Right cardiac atrium (tissue), 5 donors: ENCODE results near the gene TRPV3. TPM values are rescaled to one million over a fixed set of nuclear protein-coding genes. Genes with fewer than 3 reads are reported as not detected.

Experiments used
- ATAC-seq, 2 donors: fragments of 200-7000 bp; cut with Tn5 transposase; one replicate each; pipeline versions ENCODE4 v1.8.0 to v1.9.1; 2020; ENCODE audit warnings: moderate library complexity in 2 of 2, mild to moderate bottlenecking in 1 of 2
- DNase-seq, 3 donors: peaks; one replicate each; pipeline ENCODE4 v3.0.0-alpha.2; 2020
- H3K27ac ChIP-seq: one replicate; pipeline ENCODE4 v1.5.1; 2013; ENCODE audit warnings: mild to moderate bottlenecking, low read length, control low read depth, moderate library complexity
- H3K27me3 ChIP-seq: one replicate; pipeline ENCODE4 v1.6.1; 2013; ENCODE audit not compliant: control insufficient read depth, insufficient read depth
- H3K4me1 ChIP-seq: one replicate; pipeline ENCODE4 v1.6.1; 2013; ENCODE audit warnings: low read length; ENCODE audit not compliant: control insufficient read depth, insufficient read depth
- H3K4me3 ChIP-seq: one replicate; pipeline ENCODE4 v1.5.1; 2013; ENCODE audit warnings: low read length, control low read depth
- H3K9me3 ChIP-seq: one replicate; pipeline ENCODE4 v1.6.1; 2013; ENCODE audit warnings: low read length; ENCODE audit not compliant: control insufficient read depth
- WGBS: extraction: QIAGEN DNeasy Blood & Tissue Kit; methylation state at CpG from one replicate; pipeline ENCODE4 v1.1.7; 2013; 5-methylcytosine and 5-hydroxymethylcytosine counted together
- intact Hi-C, 4 donors: fragments of 100-400 bp; cut with DNase I; formaldehyde crosslinking; loops; one replicate each; pipeline versions ENCODE4 v1.11.0 to v1.14.0; 2022 to 2023
- polyA plus RNA-seq: library from polyadenylated mRNA; stranded (reverse); fragments of 200-250 nt; gene quantifications from one replicate; pipeline ENCODE4 v1.2.3, GENCODE V29; 2013
- total RNA-seq, 4 donors: library from RNA; stranded (reverse); fragmentation: NEBNext Ultra II Directional; extraction: Animal tissue kit (Norgen Biotek cat#: 25700); gene quantifications; one replicate each; pipeline ENCODE4 v1.2.1, GENCODE V29; 2021
- donor health status: healthy with polysubstance abuse.
- donor health status: DM: no; HTN: yes; CAD: no.
- donor health status: DM: no; HTN: no; CAD: no.
- donor health status: DM: no; HTN: yes; CAD: no; lungs with severe emphysema.
- donor health status: DM: yes; HTN: yes; CAD: no.

Gene TRPV3
- total and polyA plus RNA-seq, 5 donors, result 1.6 to 3.3 (median 2.7) TPM

- Histone ChIP-seq H3K4me1 (no peaks in the 10 kb centered on the region), H3K27ac (no peak overlapping the region), H3K4me3 (no peak overlapping the region), H3K9me3 (no peaks in the 10 kb centered on the region), H3K27me3 (no peaks in the 10 kb centered on the region)
- WGBS, result 90% methylated on average over 19 of the region's 19 CpGs
- intact Hi-C loops, result no loop called here
- DNase-seq (no peak), ATAC-seq (no peak)
Measured at GRCh38 chr17:3556239-3556915, 1.2 kb downstream of the TRPV3 start.

GRCh38 chr17:3555189-3555796 is 2.3 kb downstream of the TRPV3 start:
- DNase-seq, result no peak
- Histone ChIP-seq H3K27ac (no peak overlapping the region), H3K4me3 (no peak overlapping the region), H3K4me1 (no peaks in the 10 kb centered on the region), H3K27me3 (no peaks in the 10 kb centered on the region), H3K9me3 (no peaks in the 10 kb centered on the region)
- WGBS, result 84% methylated on average over 10 of the region's 10 CpGs
- intact Hi-C loops, result no loop called here
- ATAC-seq, result no peak

DNA sequence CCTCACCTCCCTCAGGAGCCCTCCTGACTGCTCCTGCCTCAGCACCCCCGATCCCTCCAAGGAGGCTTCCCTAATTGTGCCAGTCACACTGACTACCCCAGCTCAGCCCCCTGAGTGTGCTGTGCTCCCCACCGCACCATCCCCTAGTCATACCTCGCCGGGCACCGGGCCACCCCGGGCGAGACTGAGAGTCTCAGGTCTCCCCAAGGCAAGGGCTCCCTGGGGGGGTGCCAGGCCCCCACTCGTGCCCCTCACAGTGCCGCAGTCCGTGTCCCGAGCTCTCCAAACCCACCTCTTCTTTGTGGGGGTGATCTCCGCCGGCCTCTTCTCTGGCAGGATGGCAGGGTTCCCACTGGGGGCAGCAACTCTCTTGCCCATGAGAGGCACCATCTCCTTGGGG is 3.2 kb downstream of the TRPV3 start:
- no peaks in the 10 kb centered on the region for H3K27me3 ChIP-seq
- H3K27ac ChIP-seq, result no peak overlapping the region
- intact Hi-C loops, result no loop called here
- DNase-seq (no peak), ATAC-seq (no peak)
- H3K4me3 ChIP-seq, result no peak overlapping the region
- H3K4me1 ChIP-seq, result no peaks in the 10 kb centered on the region
- no peaks in the 10 kb centered on the region for H3K9me3 ChIP-seq
- WGBS, result 92% methylated on average over 13 of the region's 13 CpGs

- no peak overlapping the region for H3K27ac ChIP-seq
- WGBS, result 76% methylated on average over 21 of the region's 21 CpGs
- no peaks in the 10 kb centered on the region for H3K4me1 ChIP-seq
- no peaks in the 10 kb centered on the region for H3K9me3 ChIP-seq
- intact Hi-C loops, result no loop called here
- H3K27me3 ChIP-seq, result no peaks in the 10 kb centered on the region
- H3K4me3 ChIP-seq, result no peak overlapping the region
- peak in 1 of 3 donors; percentile 76 for DNase-seq
- no peak for ATAC-seq
Measured at GRCh38 chr17:3553419-3554401, 3.9 kb downstream of the TRPV3 start.

DNA sequence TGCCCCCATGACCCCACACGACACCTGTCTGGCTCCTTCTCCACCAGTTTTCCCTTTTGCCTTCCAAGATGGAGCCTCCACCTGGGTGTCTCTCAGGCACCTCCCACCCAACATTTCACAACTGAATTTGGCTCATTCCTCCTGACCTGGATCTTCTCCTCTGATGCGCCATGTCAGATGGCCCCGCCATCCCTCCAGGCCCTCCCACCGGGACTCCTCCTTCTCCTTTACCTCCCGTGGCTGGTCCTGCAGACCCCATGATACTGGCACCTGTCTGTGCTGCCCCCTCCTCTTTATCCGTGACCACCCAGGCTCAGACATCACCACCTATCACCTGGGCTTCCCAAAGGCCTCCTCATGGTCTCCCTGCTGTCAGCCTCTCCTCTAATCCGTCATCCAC is 4.7 kb downstream of the TRPV3 start:
- WGBS, result 85% methylated on average over 7 of the region's 7 CpGs
- DNase-seq, result no peak

DNA sequence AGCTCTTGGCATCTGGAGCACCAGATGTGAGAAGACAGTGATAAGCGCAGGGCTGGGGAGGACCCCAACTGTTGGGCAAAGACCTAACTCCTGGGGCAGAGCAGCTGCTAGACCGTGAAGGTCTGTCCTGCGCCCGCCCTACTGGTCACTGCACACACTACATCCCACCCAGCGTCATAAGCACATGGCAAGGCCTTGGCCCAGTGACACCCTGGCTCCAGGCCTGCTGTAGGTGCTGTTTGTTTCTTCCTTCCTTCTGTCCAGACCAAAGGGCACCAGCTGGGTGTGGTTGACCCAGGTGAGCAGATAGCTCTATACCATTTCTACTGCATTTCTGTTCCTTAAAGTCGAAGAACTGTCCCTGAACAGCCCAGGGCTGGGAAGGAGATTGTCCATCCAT is 6.4 kb downstream of the TRPV3 start:
- Histone ChIP-seq H3K27me3 (no peaks in the 10 kb centered on the region), H3K27ac (no peak overlapping the region), H3K4me3 (no peak overlapping the region), H3K9me3 (no peaks in the 10 kb centered on the region), H3K4me1 (no peaks in the 10 kb centered on the region)
- 88% methylated on average over 6 of the region's 6 CpGs for WGBS
- DNase-seq (no peak), ATAC-seq (no peak)
- intact Hi-C loops, result no loop called here

More for the DNA sequence above, 4.7 kb downstream of the TRPV3 start:
- no peaks in the 10 kb centered on the region for H3K27me3 ChIP-seq
- H3K4me3 ChIP-seq, result no peak overlapping the region
- intact Hi-C loops, result no loop called here
- no peaks in the 10 kb centered on the region for H3K4me1 ChIP-seq
- ATAC-seq, result no peak
- H3K27ac ChIP-seq, result no peak overlapping the region
- no peaks in the 10 kb centered on the region for H3K9me3 ChIP-seq

GRCh38 chr17:3549610-3550162 is 7.9 kb downstream of the TRPV3 start:
- H3K4me1 ChIP-seq, result no peaks in the 10 kb centered on the region
- H3K4me3 ChIP-seq, result no peak overlapping the region
- WGBS, result 98% methylated on average over 2 of the region's 2 CpGs
- H3K27ac ChIP-seq, result no peak overlapping the region
- ATAC-seq (no peak), DNase-seq (no peak)
- intact Hi-C loops, result no loop called here
- no peaks in the 10 kb centered on the region for H3K27me3 ChIP-seq
- H3K9me3 ChIP-seq, result no peaks in the 10 kb centered on the region

GRCh38 chr17:3547628-3548027 is 10.0 kb downstream of the TRPV3 start:
- WGBS, result 73% methylated on average over 11 of the region's 11 CpGs
- ATAC-seq (no peak), DNase-seq (no peak)
- no peaks in the 10 kb centered on the region for H3K4me1 ChIP-seq
- no peaks in the 10 kb centered on the region for H3K27me3 ChIP-seq
- no peak overlapping the region for H3K27ac ChIP-seq
- no peaks in the 10 kb centered on the region for H3K9me3 ChIP-seq
- intact Hi-C loops, result no loop called here
- no peak overlapping the region for H3K4me3 ChIP-seq

GRCh38 chr17:3546997-3547396 is 10.6 kb downstream of the TRPV3 start:
- ATAC-seq (no peak), DNase-seq (no peak)
- Histone ChIP-seq H3K27me3 (no peaks in the 10 kb centered on the region), H3K4me3 (no peak overlapping the region), H3K9me3 (no peaks in the 10 kb centered on the region), H3K27ac (no peak overlapping the region), H3K4me1 (no peaks in the 10 kb centered on the region)
- 91% methylated on average over 8 of the region's 8 CpGs for WGBS
- intact Hi-C loops, result no loop called here

GRCh38 chr17:3546521-3546920 is 11.1 kb downstream of the TRPV3 start:
- DNase-seq (no peak), ATAC-seq (no peak)
- Histone ChIP-seq H3K27ac (no peak overlapping the region), H3K27me3 (no peaks in the 10 kb centered on the region), H3K4me1 (no peaks in the 10 kb centered on the region), H3K9me3 (no peaks in the 10 kb centered on the region), H3K4me3 (no peak overlapping the region)
- 92% methylated on average over 1 of the region's 5 CpGs for WGBS
- intact Hi-C loops, result no loop called here

DNA sequence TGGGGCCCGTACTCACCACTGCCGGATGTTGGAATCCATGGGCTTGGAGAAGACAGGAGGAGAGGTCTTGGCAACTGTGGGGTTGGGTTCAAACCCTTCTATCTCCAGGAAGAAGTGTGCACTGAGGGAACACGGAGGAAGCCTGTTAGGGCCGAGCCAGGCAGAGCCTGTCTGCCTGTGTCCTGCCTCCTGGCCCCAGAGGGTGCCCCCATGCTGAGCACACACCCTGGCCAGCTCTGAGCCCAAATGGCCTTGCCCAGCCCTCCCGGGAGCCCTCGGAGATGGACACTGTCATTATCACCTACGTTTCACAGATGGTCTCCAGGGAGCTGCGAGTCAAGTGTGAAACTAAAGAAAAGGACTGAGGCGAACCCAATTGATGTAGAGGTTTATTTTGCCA is 12.5 kb downstream of the TRPV3 start:
- ATAC-seq (no peak), DNase-seq (no peak)
- Histone ChIP-seq H3K4me3 (no peak overlapping the region), H3K4me1 (no peaks in the 10 kb centered on the region), H3K27me3 (no peaks in the 10 kb centered on the region), H3K9me3 (no peaks in the 10 kb centered on the region), H3K27ac (no peak overlapping the region)
- 49% methylated on average over 9 of the region's 9 CpGs for WGBS
- intact Hi-C loops, result no loop called here
